ENCODE data around the gene PCDHGA1. TPM values are rescaled to one million over a fixed set of nuclear protein-coding genes. Genes with fewer than 3 reads are reported as not detected.
A peak's percentile ranks its signal among the peaks of the same experiment; 100 is the strongest.

The PCDHGA1 gene
- total and polyA plus RNA-seq, 9 of the 15 experiments (the other 6 are each of a cell fraction or from before 2014, with no cell fraction given): 0.05 to 0.26 (median 0.18) TPM; not detected in 2

GRCh38 chr5:141512911-141513626, 182.8 kb downstream of the PCDHGA1 start (continued):
- no peak for TF ChIP-seq ZNF277 (CRISPR knock-in tag; IDR thresholded peaks at IDR 0.05; ENCODE audit: borderline replicate concordance)
- TF ChIP-seq LCOR (CRISPR knock-in tag; IDR thresholded peaks at IDR 0.05): 0 out of 2 replicates have a peak, but pooled peaks have one; percentile 5
- TF ChIP-seq RBM22 (IDR thresholded peaks at IDR 0.05; ENCODE audit: low read depth, low read length, poor library complexity, severe bottlenecking): peak; percentile 79
- no peak for TF ChIP-seq WHSC1 (IDR thresholded peaks at IDR 0.05; ENCODE audit: low read length)

GRCh38 chr5:141513627-141514329, 183.5 kb downstream of the PCDHGA1 start:
- Histone ChIP-seq H3K36me3 (ENCODE audit: control insufficient read depth, insufficient read depth, low read length) (peaks cover 57% of the 10 kb centered on the region), H3K79me2 (ENCODE audit: control insufficient read depth, insufficient read depth, low read length) (no peaks in the 10 kb centered on the region), H3K9me3 (replicated peaks; ENCODE audit: control insufficient read depth, insufficient read depth, low read depth, low read length) (no peaks in the 10 kb centered on the region), H3K27ac (ENCODE audit: extremely low read depth, low read depth, low read length) (no peak overlapping the region), H3K4me2 (ENCODE audit: insufficient read depth, low read length) (no peak overlapping the region), H3K9me1 (ENCODE audit: control insufficient read depth, insufficient read depth, low read length) (peaks cover 8% of the 10 kb centered on the region), H3K4me1 (replicated peaks in 1 of 2; ENCODE audit: control insufficient read depth in 2 of 2, insufficient read depth in 2 of 2, low read length in 2 of 2) (peaks cover 5 to 17% of the 10 kb centered on the region in 2 experiments; a peak in 3 of 5 replicates), H3K9ac (ENCODE audit: insufficient read depth in 1 of 2, low read depth in 2 of 2, low read length in 2 of 2) (no peak overlapping the region), H3K4me3 (no peak overlapping the region), H3K27me3 (ENCODE audit: control insufficient read depth in 2 of 2, insufficient read depth in 2 of 2, low read length in 2 of 2) (peaks cover 0 to 7% of the 10 kb centered on the region in 2 experiments; a peak in 1 of 5 replicates), H2AFZ (ENCODE audit: low read depth, low read length) (no peak overlapping the region), H4K20me1 (replicated peaks; ENCODE audit: control insufficient read depth, insufficient read depth, low read length) (no peaks in the 10 kb centered on the region)
- intact Hi-C loops (cut with micrococcal nuclease) (loop anchor here (5.0 to 10.0 kb wide), 3 partner anchors 91 to 279 kb away; partner anchors contain the start of genes PCDHGA11 and PCDHGA3), in situ Hi-C loops (cut with MboI) (no loop called here)
- POLR2A ChIA-PET: interaction anchor here (0.6 to 1.8 kb wide), 5 partner anchors 16 to 193 kb away, joined by 3 to 7 read pairs (median 4); partner anchors contain the start of gene TAF7
- FAIRE-seq: no peak
- 81% methylated on average over 21 of the region's 29 CpGs for WGBS (ENCODE audit: insufficient coverage, low coverage, missing lambda C conversion rate)
- DNase-seq (ENCODE audit: extremely low read depth in 1 of 4, low spot score in 3 of 4): peak in 1 of 4 experiments; percentile 12
- CTCF ChIA-PET (ENCODE audit: low intra/inter-chr PET ratio): interaction anchor here (0.6 kb wide), 1 partner anchor 152 kb away, joined by 3 read pairs; no protein-coding TSS in a partner anchor
- TF ChIP-seq RBM22 (IDR thresholded peaks at IDR 0.05; ENCODE audit: low read depth, low read length, poor library complexity, severe bottlenecking) (peak; percentile 48), ZBTB33 (CRISPR knock-in tag; IDR thresholded peaks at IDR 0.05) (0 out of 2 replicates have a peak, but pooled peaks have one; percentile 8), RFX1 (IDR thresholded peaks at IDR 0.05) (peak; percentile 76), PCBP1 (IDR thresholded peaks at IDR 0.05; ENCODE audit: low read depth, low read length, poor library complexity, severe bottlenecking) (no peak), ZBTB2 (IDR thresholded peaks at IDR 0.05) (no peak), EGR1 (conservative IDR thresholded peaks at IDR 0.05) (0 out of 2 replicates have a peak, but pooled peaks have one; percentile 23), POLR2G (IDR thresholded peaks at IDR 0.05; ENCODE audit: low read depth, low read length) (peak; percentile 50)
- BruUV-seq (replicated peaks): no TSS peak
- ATAC-seq: no peak

Measured in K562 (cell line).